ENCODE data around the gene CRK. TPM values are rescaled to one million over a fixed set of nuclear protein-coding genes. Genes with fewer than 3 reads are reported as not detected.

The CRK gene
- total RNA-seq, 1 experiment from 2014 or later, result 41.8 TPM

- H4K20me1 ChIP-seq (ENCODE audit: low read length), result no peaks in the 10 kb centered on the region
- H3K36me3 ChIP-seq (ENCODE audit: low read depth, low read length), result no peaks in the 10 kb centered on the region; the same call in 1 of the 2 replicates
- ATAC-seq (peak; percentile 21), DNase-seq (peak; percentile 39)
- ChIA-PET CTCF (no interaction called here), POLR2A (ENCODE audit: unreplicated experiment) (no interaction called here)
- TF ChIP-seq EZH2phosphoT487 (IDR thresholded peaks at IDR 0.05; ENCODE audit: borderline replicate concordance, low read length), result no peak
- TF ChIP-seq EZH2 (IDR thresholded peaks at IDR 0.05; ENCODE audit: low read length, unreplicated experiment), result no peak
- TF ChIP-seq CTCF (conservative IDR thresholded peaks at IDR 0.05; ENCODE audit: low read depth, low read length), result no peak
- intact Hi-C loops (cut with micrococcal nuclease), result no loop called here
- H3F3A ChIP-seq (ENCODE audit: low read length, unreplicated experiment), result no peaks in the 10 kb centered on the region
- H3K9ac ChIP-seq (ENCODE audit: low read length), result peak overlapping the region; percentile 81
- no peaks in the 10 kb centered on the region for H3K9me2 ChIP-seq (replicated peaks; ENCODE audit: low read length)
- H3K9me3 ChIP-seq (ENCODE audit: low read length), result no peaks in the 10 kb centered on the region
- H3K79me2 ChIP-seq (ENCODE audit: low read length), result peaks cover 19% of the 10 kb centered on the region
- H3K4me1 ChIP-seq (ENCODE audit: insufficient read depth, low read length), result peaks cover 16% of the 10 kb centered on the region; the same call in 1 of the 2 replicates
- H3K4me2 ChIP-seq (ENCODE audit: low read length), result peak overlapping the region; percentile 94
- H3K4me3 ChIP-seq (ENCODE audit: low read length), result peak overlapping the region; percentile 68
- no TSS peak for BruUV-seq (replicated peaks)
- H3K27me3 ChIP-seq (ENCODE audit: low read length), result no peaks in the 10 kb centered on the region
- peak overlapping the region; percentile 57 for H3K27ac ChIP-seq (ENCODE audit: low read length)
- peak overlapping the region; percentile 55; the same call in 1 of the 2 replicates for H2AFZ ChIP-seq (ENCODE audit: low read length)
Observed at GRCh38 chr17:1484676-1485422, 28.8 kb upstream of the CRK start.

GRCh38 chr17:1484060-1484535 lies 28.1 kb upstream of the CRK start:
- no TSS peak for BruUV-seq (replicated peaks)
- H3K9me3 ChIP-seq (ENCODE audit: low read length), result no peaks in the 10 kb centered on the region
- no peak overlapping the region for H3K27ac ChIP-seq (ENCODE audit: low read length)
- peaks cover 16% of the 10 kb centered on the region; the same call in 1 of the 2 replicates for H3K4me1 ChIP-seq (ENCODE audit: insufficient read depth, low read length)
- no peaks in the 10 kb centered on the region for H4K20me1 ChIP-seq (ENCODE audit: low read length)
- ChIA-PET POLR2A (ENCODE audit: unreplicated experiment) (no interaction called here), CTCF (no interaction called here)
- H3K4me2 ChIP-seq (ENCODE audit: low read length), result no peak overlapping the region
- no peak overlapping the region for H3K4me3 ChIP-seq (ENCODE audit: low read length)
- no peak overlapping the region for H3K9ac ChIP-seq (ENCODE audit: low read length)
- H3K79me2 ChIP-seq (ENCODE audit: low read length), result peaks cover 11% of the 10 kb centered on the region
- DNase-seq (no peak), ATAC-seq (no peak)
- intact Hi-C loops (cut with micrococcal nuclease), result no loop called here
- no peaks in the 10 kb centered on the region for H3K9me2 ChIP-seq (replicated peaks; ENCODE audit: low read length)
- no peaks in the 10 kb centered on the region for H3K27me3 ChIP-seq (ENCODE audit: low read length)
- no peaks in the 10 kb centered on the region; the same call in 1 of the 2 replicates for H3K36me3 ChIP-seq (ENCODE audit: low read depth, low read length)
- no peak overlapping the region for H2AFZ ChIP-seq (ENCODE audit: low read length)
- TF ChIP-seq EZH2phosphoT487 (IDR thresholded peaks at IDR 0.05; ENCODE audit: borderline replicate concordance, low read length), result no peak
- no peak for TF ChIP-seq CTCF (conservative IDR thresholded peaks at IDR 0.05; ENCODE audit: low read depth, low read length)
- TF ChIP-seq EZH2 (IDR thresholded peaks at IDR 0.05; ENCODE audit: low read length, unreplicated experiment), result no peak
- no peaks in the 10 kb centered on the region for H3F3A ChIP-seq (ENCODE audit: low read length, unreplicated experiment)

GRCh38 chr17:1482680-1483079 lies 26.6 kb upstream of the CRK start:
- H3K79me2 ChIP-seq (ENCODE audit: low read length), result peaks cover 5% of the 10 kb centered on the region
- intact Hi-C loops (cut with micrococcal nuclease), result no loop called here
- peaks cover 9% of the 10 kb centered on the region; the same call in 1 of the 2 replicates for H3K4me1 ChIP-seq (ENCODE audit: insufficient read depth, low read length)
- CTCF ChIA-PET, result no interaction called here
- no peaks in the 10 kb centered on the region for H3K27me3 ChIP-seq (ENCODE audit: low read length)
- H3K36me3 ChIP-seq (ENCODE audit: low read depth, low read length), result no peaks in the 10 kb centered on the region; the same call in 1 of the 2 replicates
- ATAC-seq (no peak), DNase-seq (no peak)
- no peaks in the 10 kb centered on the region for H3F3A ChIP-seq (ENCODE audit: low read length, unreplicated experiment)
- no peaks in the 10 kb centered on the region for H3K9me2 ChIP-seq (replicated peaks; ENCODE audit: low read length)
- H3K9me3 ChIP-seq (ENCODE audit: low read length), result no peaks in the 10 kb centered on the region
- no peak overlapping the region for H3K9ac ChIP-seq (ENCODE audit: low read length)
- H3K4me2 ChIP-seq (ENCODE audit: low read length), result no peak overlapping the region
- TF ChIP-seq EZH2phosphoT487 (IDR thresholded peaks at IDR 0.05; ENCODE audit: borderline replicate concordance, low read length), result no peak
- no peak for TF ChIP-seq CTCF (conservative IDR thresholded peaks at IDR 0.05; ENCODE audit: low read depth, low read length)
- TF ChIP-seq EZH2 (IDR thresholded peaks at IDR 0.05; ENCODE audit: low read length, unreplicated experiment), result no peak
- BruUV-seq (replicated peaks), result no TSS peak
- no peak overlapping the region for H2AFZ ChIP-seq (ENCODE audit: low read length)
- H4K20me1 ChIP-seq (ENCODE audit: low read length), result no peaks in the 10 kb centered on the region
- POLR2A ChIA-PET (ENCODE audit: unreplicated experiment), result no interaction called here
- no peak overlapping the region for H3K4me3 ChIP-seq (ENCODE audit: low read length)
- no peak overlapping the region for H3K27ac ChIP-seq (ENCODE audit: low read length)

Measured in PC-3 (cell line).